A673 (cell line): Measurements from ENCODE around the gene BMP2K.

ENCODE experiments used
- CTCF ChIP-seq: fragments of 300-800, 200-600 bp; sonication (generic); conservative IDR thresholded peaks from 2 replicates; pipeline ENCODE4 v1.5.1; 2017; ENCODE audit warnings: low read depth, mild to moderate bottlenecking, antibody characterized with exemption, low read length, moderate library complexity, mixed read lengths
- EZH2 ChIP-seq: fragments of 200-600 bp; sonication (generic); IDR thresholded peaks from 2 replicates; pipeline ENCODE4 v1.6.1; 2017; ENCODE audit warnings: borderline replicate concordance, low read depth, mild to moderate bottlenecking, mixed read lengths, antibody characterized with exemption, low read length; ENCODE audit not compliant: poor library complexity, severe bottlenecking

- TF ChIP-seq CTCF (no peak), EZH2 (no peak)
These were observed 131.5 kb downstream of the BMP2K start for GRCh38 chr4:78907638-78908037.
